ENCODE data around the gene ELAC1.
A peak's percentile ranks its signal among the peaks of the same experiment; 100 is the strongest.
"Not testable (repeated sequence)": the region's sequence is repeated elsewhere in the genome, so short reads cannot be mapped to it uniquely, and the experiment has no call there.

ELAC1 gene

GRCh38 chr18:50967714-50968661, at the start of gene ELAC1:
Gene ELAC1, plus strand, starts transcription at chr18:50968040. Its CDS starts 6,365 bp downstream, at chr18:50974405.
- DNase-seq, result peak; percentile 64

GRCh38 chr18:50918153-50918552, 49.7 kb upstream of the ELAC1 start:
- DNase-seq, result no peak

GRCh38 chr18:50924372-50924771, 43.5 kb upstream of the ELAC1 start:
- DNase-seq, result no peak

- no peak for DNase-seq
Measured at GRCh38 chr18:50926521-50926920, 41.3 kb upstream of the ELAC1 start.

GRCh38 chr18:50928551-50928950, 39.3 kb upstream of the ELAC1 start:
- DNase-seq, result no peak

- DNase-seq, result no peak
Measured at GRCh38 chr18:50933684-50934083, 34.2 kb upstream of the ELAC1 start.

GRCh38 chr18:50934545-50935211, 33.2 kb upstream of the ELAC1 start:
- no peak for DNase-seq

- DNase-seq, result no peak
Measured at GRCh38 chr18:50935493-50936191, 32.2 kb upstream of the ELAC1 start.

GRCh38 chr18:50937183-50937582, 30.7 kb upstream of the ELAC1 start:
- DNase-seq, result no peak

GRCh38 chr18:50938912-50939311, 28.9 kb upstream of the ELAC1 start:
- no peak for DNase-seq

- no peak for DNase-seq
Measured at GRCh38 chr18:50944245-50944932, 23.5 kb upstream of the ELAC1 start.

GRCh38 chr18:50945918-50946317, 21.9 kb upstream of the ELAC1 start:
- not testable (repeated sequence) for DNase-seq

GRCh38 chr18:50947899-50948298, 19.9 kb upstream of the ELAC1 start:
- no peak for DNase-seq

- no peak for DNase-seq
Measured at GRCh38 chr18:50949185-50949584, 18.7 kb upstream of the ELAC1 start.

- no peak for DNase-seq
Measured at GRCh38 chr18:50950626-50951025, 17.2 kb upstream of the ELAC1 start.

GRCh38 chr18:50953822-50954221, 14.0 kb upstream of the ELAC1 start:
- DNase-seq, result no peak

- no peak for DNase-seq
Measured at GRCh38 chr18:50955253-50955652, 12.6 kb upstream of the ELAC1 start.

- no peak for DNase-seq
Measured at GRCh38 chr18:50956116-50956515, 11.7 kb upstream of the ELAC1 start.

GRCh38 chr18:50961974-50962373, 5.9 kb upstream of the ELAC1 start:
- no peak for DNase-seq

- no peak for DNase-seq
Measured at GRCh38 chr18:50969448-50969847, 1.6 kb downstream of the ELAC1 start.

GRCh38 chr18:50970006-50970405, 2.2 kb downstream of the ELAC1 start:
- DNase-seq, result no peak

GRCh38 chr18:50972404-50972803, 4.6 kb downstream of the ELAC1 start:
- not testable (repeated sequence) for DNase-seq
